Peyer's patch (tissue), 4 donors: ENCODE results near the gene LYST.

ENCODE experiments used
- CTCF ChIP-seq, 6 experiments: fragments of 450-650 bp in 4 of 6; fragments of 200-600 bp in 2 of 6; sonication (generic) in 1 of 6; IDR thresholded peaks; one replicate each; pipeline ENCODE4 v1.5.1; 2017 to 2019; ENCODE audit warnings: antibody characterized with exemption in 6 of 6, mild to moderate bottlenecking in 3 of 6, moderate library complexity in 1 of 6
- POLR2A ChIP-seq, 2 donors: fragments of 450-650 bp; IDR thresholded peaks; one replicate each; pipeline ENCODE4 v1.5.1; 2017; ENCODE audit warnings: antibody characterized with exemption in 2 of 2, mild to moderate bottlenecking in 2 of 2, moderate library complexity in 2 of 2

DNA sequence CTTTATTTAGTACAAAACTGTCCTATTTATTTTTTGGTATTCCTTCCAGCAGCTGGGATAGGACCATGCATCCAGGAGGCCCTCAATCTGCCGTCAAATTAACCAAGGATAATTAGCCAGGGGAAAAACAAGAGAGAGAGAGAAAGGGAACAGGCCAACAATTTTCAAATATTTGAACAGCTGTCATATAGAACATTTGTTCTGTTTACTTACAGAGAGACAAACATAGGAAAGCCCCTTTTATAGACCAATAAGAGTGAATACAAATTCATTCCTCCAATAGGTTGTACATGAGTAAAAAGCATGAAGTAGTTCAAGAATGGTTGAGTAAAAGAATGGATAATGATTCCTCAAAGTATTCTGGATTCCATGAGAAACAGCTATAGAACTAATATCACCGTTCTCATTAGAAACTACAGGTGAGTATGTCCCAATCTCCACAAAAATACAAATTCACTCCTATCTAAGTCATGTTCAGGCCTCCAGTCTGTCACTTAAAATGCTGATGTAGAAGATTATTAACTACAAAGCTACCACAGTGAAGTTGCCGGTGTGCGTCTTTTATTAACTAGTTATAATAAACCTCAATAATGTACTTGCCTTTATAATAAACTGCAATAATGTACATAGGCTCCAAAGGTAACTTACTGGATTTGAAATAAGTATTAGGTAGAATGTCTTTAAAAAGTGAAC, 152.4 kb downstream of the LYST start:
- no peak for TF ChIP-seq CTCF (IDR thresholded peaks at IDR 0.05)
- no peak for TF ChIP-seq POLR2A (IDR thresholded peaks at IDR 0.05)
